ENCODE results near the gene GINS2. TPM values are rescaled to one million over a fixed set of nuclear protein-coding genes. Genes with fewer than 3 reads are reported as not detected.

Gene GINS2
- total and polyA plus RNA-seq, 2 of the 4 experiments (the other 2 are of a cell fraction): 12.0 to 13.4 TPM

- POLR2A ChIA-PET (ENCODE audit: unreplicated experiment): no interaction called here
- dilution Hi-C loops (cut with HindIII; ENCODE audit: low sequenced_read_pairs, unreplicated experiment) (no loop called here), intact Hi-C loops (cut with micrococcal nuclease) (no loop called here), in situ Hi-C loops (cut with MboI; ENCODE audit: low sequenced_read_pairs) (no loop called here)
- Histone ChIP-seq H3K4me2 (ENCODE audit: low read depth, low read length) (no peak overlapping the region), H2BK5ac (ENCODE audit: low read depth, low read length, poor library complexity, severe bottlenecking) (no peak overlapping the region), H4K5ac (ENCODE audit: low read depth, low read length) (no peak overlapping the region), H3K79me1 (ENCODE audit: low read depth in 1 of 2, low read length in 2 of 2) (peaks cover 23 to 53% of the 10 kb centered on the region in 2 experiments), H3K27ac (ENCODE audit: insufficient read depth, low read length) (no peak overlapping the region), H3K18ac (ENCODE audit: low read depth, low read length) (no peak overlapping the region), H2AK9ac (replicated peaks; ENCODE audit: low read depth, low read length, poor library complexity) (no peak overlapping the region), H2BK20ac (ENCODE audit: low read depth, low read length) (no peak overlapping the region), H4K91ac (ENCODE audit: insufficient read depth, low read depth, low read length) (no peak overlapping the region), H3K14ac (replicated peaks; ENCODE audit: low read depth, low read length) (no peak overlapping the region), H2AK5ac (ENCODE audit: low read depth, low read length) (no peak overlapping the region), H3K4me3 (ENCODE audit: insufficient read depth, low read depth, low read length) (no peak overlapping the region), H2BK15ac (ENCODE audit: low read depth, low read length) (no peak overlapping the region), H3K23ac (ENCODE audit: low read depth, low read length) (no peak overlapping the region), H3K9me3 (ENCODE audit: control insufficient read depth, insufficient read depth, low read length) (peaks cover 13% of the 10 kb centered on the region), H3K36me3 (ENCODE audit: control insufficient read depth, insufficient read depth, low read length) (peaks cover 5% of the 10 kb centered on the region; the same call in 1 of the 2 replicates), H3K4ac (ENCODE audit: low read depth, low read length) (no peak overlapping the region), H3K56ac (ENCODE audit: extremely low read depth, insufficient read depth, low read length) (no peak overlapping the region), H4K8ac (ENCODE audit: low read depth in 2 of 2, low read length in 2 of 2) (no peak overlapping the region), H2BK120ac (ENCODE audit: low read depth, low read length) (no peak overlapping the region), H3K27me3 (ENCODE audit: control insufficient read depth, insufficient read depth, low read length) (no peaks in the 10 kb centered on the region), H4K20me1 (ENCODE audit: insufficient read depth, low read length) (peaks cover 99% of the 10 kb centered on the region), H2AFZ (replicated peaks; ENCODE audit: low read length, poor library complexity) (no peak overlapping the region), H3K9me1 (ENCODE audit: insufficient read depth, low read length) (no peaks in the 10 kb centered on the region), H3K4me1 (ENCODE audit: control insufficient read depth, insufficient read depth, low read length) (no peaks in the 10 kb centered on the region), H3K9ac (ENCODE audit: low read depth, low read length) (no peak overlapping the region)
- ATAC-seq (ENCODE audit: low read depth): no peak
- BruUV-seq (replicated peaks): no TSS peak
- CTCF ChIA-PET: no interaction called here
- 91% methylated on average over 10 of the region's 35 CpGs; no CpG with 5 or more reads in 1 of the 2 experiments for WGBS, 2 experiments (ENCODE audit: extremely low coverage in 2 of 2, insufficient read length in 1 of 2)
- DNase-seq: no peak
- TF ChIP-seq FOS (IDR thresholded peaks at IDR 0.05; ENCODE audit: low read depth, low read length) (no peak), RFX5 (IDR thresholded peaks at IDR 0.05; ENCODE audit: low read depth, low read length) (no peak), ELK1 (IDR thresholded peaks at IDR 0.05; ENCODE audit: borderline replicate concordance, low read depth, low read length) (no peak), RCOR1 (IDR thresholded peaks at IDR 0.05; ENCODE audit: insufficient replicate concordance, low read length) (no peak), POLR2A (IDR thresholded peaks at IDR 0.05; ENCODE audit: low read depth, low read length) (no peak), MAFK (IDR thresholded peaks at IDR 0.05; ENCODE audit: low read depth, low read length) (no peak), RAD21 (IDR thresholded peaks at IDR 0.05; ENCODE audit: low read length) (no peak), USF2 (IDR thresholded peaks at IDR 0.05; ENCODE audit: low read depth, low read length) (no peak), CEBPB (IDR thresholded peaks at IDR 0.05; ENCODE audit: low read depth, low read length) (no peak)
These were observed 55.9 kb downstream of the GINS2 start for GRCh38 chr16:85632709-85633437.
